OCI-LY1 (cell line): Measurements from ENCODE around the gene DIDO1.

Experiments used
- EZH2 ChIP-seq: fragments of 200-600 bp; sonication (generic), shearing (Covaris generic); IDR thresholded peaks from 2 replicates; pipeline ENCODE4 v1.8.0; 2017; ENCODE audit warnings: borderline replicate concordance, mixed run types, mild to moderate bottlenecking, antibody characterized with exemption, low read length, moderate library complexity, mixed read lengths
- TF ChIP-seq, protein P1 (sequence below): fragments of 200-600 bp; sonication (generic), shearing (Covaris generic); IDR thresholded peaks from 2 replicates; pipeline ENCODE4 v1.5.1; 2017; ENCODE audit warnings: mild to moderate bottlenecking, antibody characterized with exemption, low read length, moderate library complexity, mixed read lengths

DNA sequence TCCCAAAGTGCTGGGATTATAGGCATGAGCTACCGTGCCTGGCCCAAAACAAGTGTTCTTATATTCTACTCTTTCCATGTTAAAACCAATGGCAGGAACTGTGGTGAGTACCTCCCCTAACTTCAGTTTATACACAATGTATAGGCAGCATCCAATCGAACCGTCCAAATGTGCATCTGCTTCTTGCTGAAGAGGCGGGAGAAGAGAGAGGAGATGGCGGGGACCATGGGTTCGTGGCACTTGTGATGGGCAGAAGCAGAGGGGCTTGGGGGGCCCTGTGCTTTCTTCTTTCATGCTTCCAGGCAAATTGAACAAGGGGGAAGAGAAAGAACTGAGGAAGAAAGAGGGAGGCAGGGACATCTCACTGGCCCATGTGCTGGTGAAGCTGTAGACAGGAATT is 53.4 kb downstream of the DIDO1 start:
- TF ChIP-seq, protein P1, sequence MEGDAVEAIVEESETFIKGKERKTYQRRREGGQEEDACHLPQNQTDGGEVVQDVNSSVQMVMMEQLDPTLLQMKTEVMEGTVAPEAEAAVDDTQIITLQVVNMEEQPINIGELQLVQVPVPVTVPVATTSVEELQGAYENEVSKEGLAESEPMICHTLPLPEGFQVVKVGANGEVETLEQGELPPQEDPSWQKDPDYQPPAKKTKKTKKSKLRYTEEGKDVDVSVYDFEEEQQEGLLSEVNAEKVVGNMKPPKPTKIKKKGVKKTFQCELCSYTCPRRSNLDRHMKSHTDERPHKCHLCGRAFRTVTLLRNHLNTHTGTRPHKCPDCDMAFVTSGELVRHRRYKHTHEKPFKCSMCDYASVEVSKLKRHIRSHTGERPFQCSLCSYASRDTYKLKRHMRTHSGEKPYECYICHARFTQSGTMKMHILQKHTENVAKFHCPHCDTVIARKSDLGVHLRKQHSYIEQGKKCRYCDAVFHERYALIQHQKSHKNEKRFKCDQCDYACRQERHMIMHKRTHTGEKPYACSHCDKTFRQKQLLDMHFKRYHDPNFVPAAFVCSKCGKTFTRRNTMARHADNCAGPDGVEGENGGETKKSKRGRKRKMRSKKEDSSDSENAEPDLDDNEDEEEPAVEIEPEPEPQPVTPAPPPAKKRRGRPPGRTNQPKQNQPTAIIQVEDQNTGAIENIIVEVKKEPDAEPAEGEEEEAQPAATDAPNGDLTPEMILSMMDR = no peak
- no peak for TF ChIP-seq EZH2
